ENCODE measurements around the gene PELI2.

PELI2 gene

DNA sequence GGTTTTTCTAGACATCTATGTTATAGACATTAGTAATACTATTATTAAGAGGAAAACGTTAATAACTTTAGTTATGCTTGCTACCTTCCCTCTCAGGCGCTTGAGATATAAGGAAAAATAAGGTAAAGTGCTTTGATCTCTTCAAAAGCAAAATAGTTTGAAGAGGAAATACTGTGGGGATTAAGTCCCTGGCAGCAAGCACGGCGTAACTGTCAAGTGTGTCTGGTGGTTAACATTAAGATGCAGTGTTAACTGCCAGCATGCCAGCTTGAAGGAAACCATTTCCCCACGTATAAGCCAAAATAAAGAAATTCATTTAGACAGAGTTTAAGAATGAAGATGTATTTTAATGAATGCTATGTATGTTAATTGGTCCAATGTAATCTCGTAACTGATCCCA, 31.8 kb downstream of the PELI2 start:
- H3K4me3 ChIP-seq (ENCODE audit: low read depth, low read length) = no peak overlapping the region
- in situ Hi-C loops (cut with HindIII; ENCODE audit: low sequenced_read_pairs) = no loop called here
- DNase-seq (ENCODE audit: low read depth) = no peak
- TF ChIP-seq CTCF (IDR thresholded peaks at IDR 0.05; ENCODE audit: low read depth, low read length, missing control alignments) = no peak

- no peak for DNase-seq (ENCODE audit: low read depth)
- H3K4me3 ChIP-seq (ENCODE audit: low read depth, low read length) = no peak overlapping the region
- in situ Hi-C loops (cut with HindIII; ENCODE audit: low sequenced_read_pairs) = no loop called here
- TF ChIP-seq CTCF (IDR thresholded peaks at IDR 0.05; ENCODE audit: low read depth, low read length, missing control alignments) = no peak
Observed at GRCh38 chr14:56150645-56151345, 32.6 kb downstream of the PELI2 start.

GRCh38 chr14:56152221-56152620, 34.0 kb downstream of the PELI2 start:
- TF ChIP-seq CTCF (IDR thresholded peaks at IDR 0.05; ENCODE audit: low read depth, low read length, missing control alignments) = no peak
- no peak overlapping the region for H3K4me3 ChIP-seq (ENCODE audit: low read depth, low read length)
- DNase-seq (ENCODE audit: low read depth) = no peak
- in situ Hi-C loops (cut with HindIII; ENCODE audit: low sequenced_read_pairs) = no loop called here

- in situ Hi-C loops (cut with HindIII; ENCODE audit: low sequenced_read_pairs) = no loop called here
- TF ChIP-seq CTCF (IDR thresholded peaks at IDR 0.05; ENCODE audit: low read depth, low read length, missing control alignments) = no peak
- H3K4me3 ChIP-seq (ENCODE audit: low read depth, low read length) = no peak overlapping the region
- DNase-seq (ENCODE audit: low read depth) = no peak
Observed at GRCh38 chr14:56153267-56153666, 35.1 kb downstream of the PELI2 start.

- no peak for TF ChIP-seq CTCF (IDR thresholded peaks at IDR 0.05; ENCODE audit: low read depth, low read length, missing control alignments)
- no peak for DNase-seq (ENCODE audit: low read depth)
- no peak overlapping the region for H3K4me3 ChIP-seq (ENCODE audit: low read depth, low read length)
- in situ Hi-C loops (cut with HindIII; ENCODE audit: low sequenced_read_pairs) = no loop called here
Observed at GRCh38 chr14:56154321-56154720, 36.1 kb downstream of the PELI2 start.

GRCh38 chr14:56156096-56156495, 37.9 kb downstream of the PELI2 start:
- in situ Hi-C loops (cut with HindIII; ENCODE audit: low sequenced_read_pairs) = no loop called here
- DNase-seq (ENCODE audit: low read depth) = no peak
- TF ChIP-seq CTCF (IDR thresholded peaks at IDR 0.05; ENCODE audit: low read depth, low read length, missing control alignments) = no peak

More at GRCh38 chr14:56156096-56156495, 37.9 kb downstream of the PELI2 start:
- H3K4me3 ChIP-seq (ENCODE audit: low read depth, low read length) = no peak overlapping the region
